Measurements from ENCODE around the gene FLVCR2.

The FLVCR2 gene

GRCh38 chr14:75559045-75559444, 19.4 kb upstream of the FLVCR2 start:
- DNase-seq, result no peak

DNA sequence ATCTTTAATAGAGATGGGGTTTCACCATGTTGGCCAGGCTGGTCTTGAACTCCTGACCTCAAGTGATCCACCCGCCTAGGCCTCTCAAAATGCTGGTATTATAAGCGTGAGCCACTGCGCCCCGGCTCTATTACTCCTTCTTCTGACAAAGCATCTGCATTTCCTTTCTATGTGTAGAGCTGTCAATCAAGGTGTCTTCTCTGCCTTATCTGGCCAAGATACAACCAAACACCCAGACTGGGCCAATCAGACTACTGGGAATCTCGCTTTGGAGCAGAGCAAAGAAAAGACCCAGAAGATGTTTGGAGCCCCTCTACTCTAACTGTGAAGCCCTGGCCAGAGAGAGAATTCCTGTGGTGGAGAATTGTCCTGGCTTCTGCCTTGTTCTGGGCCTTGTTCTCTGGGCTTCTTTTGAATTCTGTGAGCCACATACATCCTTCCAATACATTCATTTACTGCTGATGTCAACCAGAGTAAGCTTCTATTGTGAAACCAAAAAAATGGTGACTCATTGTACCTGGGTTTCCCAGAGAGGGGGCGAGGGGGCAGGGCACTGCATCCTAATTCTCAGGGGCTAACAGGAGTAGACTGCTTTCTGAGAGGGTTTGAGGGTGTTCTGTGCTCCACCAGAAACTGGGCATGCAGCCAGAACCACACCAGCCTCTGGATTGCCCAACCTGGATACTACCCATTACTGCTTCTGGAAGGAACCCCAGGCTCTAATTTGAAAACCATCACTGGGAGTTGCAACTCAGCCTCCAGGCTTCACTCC, 18.8 kb upstream of the FLVCR2 start:
- DNase-seq, result peak; percentile 83

DNA sequence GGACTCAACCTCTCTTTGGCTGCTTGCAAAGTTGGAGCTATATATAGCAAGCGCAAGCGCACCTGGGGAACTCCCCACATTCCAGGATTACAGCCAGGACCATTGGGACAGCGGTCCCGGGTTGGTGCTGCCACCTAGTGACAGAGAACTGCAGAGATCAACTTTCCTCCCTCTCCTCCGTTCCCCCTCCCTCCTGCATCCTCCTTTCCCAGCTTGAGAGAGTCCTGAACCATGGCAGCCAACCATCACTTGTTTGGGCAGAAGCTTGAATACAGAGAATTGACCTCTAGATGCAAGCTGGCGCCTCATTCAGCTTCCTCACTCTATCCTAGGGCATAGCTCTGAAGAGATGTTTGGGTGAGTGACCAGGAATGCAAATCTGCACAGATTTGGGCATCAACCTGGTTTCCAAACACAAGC, 17.4 kb upstream of the FLVCR2 start:
- DNase-seq, result peak; percentile 67

- DNase-seq, result peak; percentile 92
Observed at GRCh38 chr14:75562089-75562488, 16.3 kb upstream of the FLVCR2 start.

DNA sequence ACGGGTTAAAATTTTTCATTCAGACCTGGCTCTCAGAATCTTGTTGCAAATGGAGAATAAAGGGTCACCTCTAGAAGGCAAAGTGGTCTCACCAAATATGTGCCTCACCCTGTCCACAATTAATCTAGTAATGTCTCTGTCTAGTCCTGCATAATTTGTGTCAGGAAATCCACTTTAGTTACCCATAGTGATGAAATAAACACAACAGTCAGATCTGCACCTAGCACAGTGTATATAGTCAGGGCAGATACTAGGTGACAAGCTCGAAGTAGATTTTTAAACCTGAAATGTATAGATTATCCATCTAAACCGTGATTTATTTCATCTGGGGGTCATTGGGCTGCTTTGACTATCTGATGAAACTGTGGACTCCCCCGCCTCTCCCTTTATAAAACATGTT, 15.9 kb upstream of the FLVCR2 start:
- peak; percentile 50 for DNase-seq

DNA sequence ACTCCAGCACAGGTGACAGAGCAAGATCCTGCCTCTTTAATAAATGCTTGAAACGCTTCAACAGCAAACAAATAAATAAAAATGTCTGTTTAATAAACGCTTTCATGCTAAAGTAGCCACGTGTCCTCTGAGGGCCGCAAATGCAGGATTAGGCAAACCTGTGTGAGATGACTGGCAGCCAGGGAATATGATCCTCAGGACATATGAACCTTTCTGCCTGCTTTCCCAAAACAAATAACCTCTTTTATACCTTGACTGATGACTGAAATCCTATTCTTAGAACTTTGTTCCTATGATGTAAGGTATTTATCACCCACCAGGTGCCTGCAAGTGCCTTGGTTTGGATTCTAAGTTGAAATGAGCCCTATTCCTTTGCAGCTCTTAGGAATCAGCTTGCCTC, 14.5 kb upstream of the FLVCR2 start:
- no peak for DNase-seq

DNA sequence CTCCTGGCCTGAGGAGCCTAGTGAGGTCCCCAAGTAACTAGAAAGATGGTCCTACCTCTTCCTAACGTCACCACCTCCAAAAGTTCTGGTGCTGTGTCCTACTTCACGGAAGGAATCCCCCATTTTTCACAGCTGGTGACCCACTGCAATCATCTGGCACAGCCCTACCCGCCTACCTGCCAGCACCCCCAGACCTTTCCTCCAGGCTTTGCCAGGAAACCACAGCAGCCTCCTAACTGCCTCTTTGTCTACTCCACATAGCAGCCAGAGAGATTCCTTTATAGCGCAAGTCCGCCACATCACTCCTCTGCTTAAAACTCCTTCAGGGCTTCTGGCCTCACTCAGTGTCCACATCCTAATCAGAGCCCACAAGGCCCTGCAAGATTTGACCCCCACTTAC, 13.4 kb upstream of the FLVCR2 start:
- no peak for DNase-seq

DNA sequence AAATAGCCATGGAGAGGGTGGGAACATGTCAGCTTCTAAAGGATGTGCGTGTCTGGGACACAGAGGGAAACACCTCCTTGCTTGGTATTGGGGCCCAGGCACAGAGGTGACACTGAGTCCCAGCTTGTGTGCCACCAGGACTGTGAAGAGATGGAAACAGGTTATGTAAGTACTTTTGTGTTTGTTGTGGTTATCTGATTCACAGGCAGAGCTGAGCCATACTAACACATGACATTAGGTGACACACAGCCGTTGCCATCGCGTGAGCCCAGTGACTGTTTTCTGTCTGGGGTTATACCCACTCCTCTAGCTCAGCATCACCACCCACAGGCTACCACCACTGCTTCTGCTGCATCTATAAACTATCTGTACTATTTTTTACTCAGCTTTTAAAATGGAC, 12.1 kb upstream of the FLVCR2 start:
- peak; percentile 95 for DNase-seq

GRCh38 chr14:75566752-75567151, 11.7 kb upstream of the FLVCR2 start:
- no peak for DNase-seq

GRCh38 chr14:75568140-75568539, 10.3 kb upstream of the FLVCR2 start:
- peak; percentile 59 for DNase-seq

DNA sequence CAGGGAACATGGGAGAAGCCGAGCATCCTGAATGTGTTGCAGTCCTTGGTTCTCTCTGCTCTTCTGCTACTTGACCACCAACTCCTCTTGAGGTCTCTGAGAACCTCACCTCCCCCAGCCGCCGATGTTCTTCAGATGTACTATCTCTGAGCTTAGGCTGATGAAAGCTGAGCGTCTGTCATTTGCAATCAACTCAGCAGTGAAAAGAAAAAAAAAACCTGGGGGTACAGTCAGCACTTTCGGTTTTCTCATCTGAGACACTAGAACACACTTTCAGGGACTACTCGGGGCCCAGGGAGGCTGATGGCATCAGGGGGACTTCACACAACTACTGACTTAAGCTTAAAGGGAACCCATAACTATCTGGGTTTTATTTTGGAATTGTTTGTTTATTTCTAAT, 9.6 kb upstream of the FLVCR2 start:
- DNase-seq, result peak; percentile 70

DNA sequence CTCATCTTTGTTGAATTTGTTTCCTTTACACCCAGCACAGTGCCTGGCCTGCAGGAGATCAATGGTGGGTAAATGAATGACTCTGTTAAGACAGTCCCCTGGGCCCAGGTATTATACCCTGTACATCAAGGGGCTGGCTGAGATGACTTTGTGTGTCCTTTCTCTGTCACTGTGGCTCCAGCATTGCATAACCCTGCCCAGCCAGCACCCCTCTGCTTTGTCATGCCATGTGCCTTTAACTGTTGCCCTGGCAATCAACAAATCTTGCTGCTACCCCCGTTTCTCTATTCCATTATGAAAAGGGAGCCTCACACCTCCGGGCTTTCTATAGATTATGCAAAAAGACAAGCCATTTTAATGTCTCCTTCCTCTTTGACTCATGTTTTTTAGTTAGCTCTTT, 7.6 kb upstream of the FLVCR2 start:
- peak; percentile 76 for DNase-seq

DNA sequence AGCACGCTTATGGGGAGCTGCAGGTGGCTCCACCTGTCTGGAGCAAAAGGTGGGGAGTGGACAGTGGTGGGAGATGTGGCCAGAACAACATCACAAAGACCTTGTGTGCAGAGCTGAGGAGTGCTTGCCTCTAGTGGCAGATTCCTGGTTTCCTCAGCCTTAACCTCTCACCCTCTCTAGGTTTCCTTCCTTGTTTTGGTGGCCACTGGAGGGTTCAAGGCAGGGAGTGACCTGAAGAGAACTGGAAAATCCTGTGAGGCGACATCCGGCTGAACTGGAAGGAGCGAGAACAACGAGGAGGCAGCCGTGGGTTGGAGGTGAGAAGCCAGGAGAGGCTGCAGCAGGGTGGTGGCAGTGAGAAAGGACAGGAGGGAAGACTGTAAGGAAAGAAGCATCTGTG, 6.3 kb upstream of the FLVCR2 start:
- DNase-seq, result no peak

- no peak for DNase-seq
Observed at GRCh38 chr14:75577090-75577489, 1.3 kb upstream of the FLVCR2 start.

DNA sequence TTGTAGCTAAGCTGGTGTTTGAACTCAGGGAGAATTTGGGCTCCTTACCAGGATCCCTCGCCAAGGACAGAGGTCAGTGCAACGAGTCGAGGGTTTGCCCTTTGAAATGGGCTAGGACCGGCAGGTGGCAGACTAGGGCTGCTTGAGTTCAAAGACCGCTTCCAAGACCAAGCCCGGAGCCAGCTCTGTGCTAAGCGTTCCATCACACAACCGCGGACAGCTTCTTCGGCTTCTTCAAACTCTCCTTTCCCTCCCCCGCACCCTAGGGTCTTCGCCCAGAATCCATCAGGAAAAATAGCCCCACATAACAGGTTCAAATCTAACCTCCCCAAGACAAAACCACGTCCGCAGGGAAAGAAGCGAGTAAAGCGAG, 705 bp upstream of the FLVCR2 start:
- peak; percentile 85 for DNase-seq

DNA sequence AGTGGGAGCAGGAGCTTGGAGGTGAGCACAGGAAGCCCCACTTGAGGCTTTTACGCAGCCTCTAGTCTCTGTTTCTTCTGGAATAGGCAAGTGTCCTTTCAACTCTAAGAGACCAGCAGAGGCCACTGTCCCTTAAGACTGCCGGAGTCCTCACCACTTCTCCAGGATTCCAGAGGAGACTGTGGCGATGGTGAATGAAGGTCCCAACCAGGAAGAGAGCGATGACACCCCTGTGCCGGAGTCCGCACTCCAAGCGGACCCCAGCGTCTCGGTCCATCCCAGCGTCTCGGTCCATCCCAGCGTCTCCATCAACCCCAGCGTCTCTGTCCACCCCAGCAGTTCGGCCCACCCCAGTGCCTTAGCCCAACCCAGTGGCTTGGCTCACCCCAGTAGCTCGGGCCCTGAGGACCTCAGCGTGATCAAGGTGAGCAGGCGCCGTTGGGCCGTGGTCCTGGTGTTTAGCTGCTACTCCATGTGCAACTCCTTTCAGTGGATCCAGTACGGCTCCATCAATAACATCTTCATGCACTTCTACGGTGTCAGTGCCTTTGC, 442 bp downstream of the FLVCR2 start:
- no peak for DNase-seq

DNA sequence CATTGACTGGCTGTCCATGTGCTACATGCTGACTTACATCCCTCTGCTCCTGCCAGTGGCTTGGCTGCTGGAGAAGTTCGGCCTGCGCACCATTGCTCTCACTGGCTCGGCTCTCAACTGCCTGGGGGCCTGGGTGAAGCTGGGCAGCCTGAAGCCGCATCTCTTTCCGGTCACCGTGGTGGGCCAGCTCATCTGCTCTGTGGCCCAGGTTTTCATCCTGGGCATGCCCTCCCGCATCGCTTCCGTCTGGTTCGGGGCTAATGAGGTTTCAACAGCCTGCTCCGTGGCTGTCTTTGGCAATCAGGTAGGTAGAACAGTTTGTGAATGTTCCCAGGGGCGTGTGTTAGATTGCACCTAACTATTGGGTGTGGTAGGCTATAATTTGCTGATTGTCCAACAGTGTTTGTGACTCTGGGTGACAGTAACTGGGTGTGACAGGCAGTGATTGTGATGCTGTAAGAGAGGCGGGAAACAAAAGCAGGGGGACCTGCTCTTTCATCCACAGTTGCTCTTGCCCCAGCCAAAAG, 981 bp downstream of the FLVCR2 start:
- DNase-seq, result no peak

- DNase-seq, result no peak
Observed at GRCh38 chr14:75579882-75580281, 1.5 kb downstream of the FLVCR2 start.

- DNase-seq, result no peak
Observed at GRCh38 chr14:75587388-75587787, 9.0 kb downstream of the FLVCR2 start.

GRCh38 chr14:75589931-75590330, 11.5 kb downstream of the FLVCR2 start:
- DNase-seq, result no peak

DNA sequence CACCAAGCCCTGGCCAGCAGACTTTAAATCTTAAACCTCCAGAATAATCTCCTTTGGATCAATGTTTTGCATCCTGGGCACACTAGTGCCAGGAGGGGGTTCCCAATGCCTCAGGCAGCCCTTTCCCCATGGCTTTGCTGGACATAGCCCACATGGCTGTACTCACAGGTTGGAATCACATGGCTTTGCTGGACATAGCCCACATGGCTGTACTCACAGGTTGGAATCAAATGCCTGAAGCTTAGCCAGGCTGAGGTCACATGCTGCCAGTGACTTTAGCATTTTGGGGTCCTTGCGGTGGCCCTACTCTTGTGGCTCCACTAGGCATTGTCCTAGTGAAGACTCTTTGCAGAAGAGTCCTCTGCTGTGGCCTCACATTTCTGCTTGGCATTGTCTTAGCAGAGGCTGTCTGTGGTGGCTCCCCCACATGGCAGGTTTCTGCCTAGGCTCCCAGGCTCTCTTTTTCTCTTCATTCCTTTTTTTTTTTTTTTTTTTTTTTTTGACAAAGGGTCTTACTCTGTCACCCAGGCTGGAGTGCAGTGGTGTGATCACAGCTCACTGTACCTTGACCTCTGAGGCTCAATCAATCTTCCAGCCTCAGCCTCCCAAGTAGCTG, 13.0 kb downstream of the FLVCR2 start:
- DNase-seq, result no peak

GRCh38 chr14:75591987-75592575, 13.7 kb downstream of the FLVCR2 start:
- DNase-seq, result no peak

GRCh38 chr14:75595226-75595625, 16.8 kb downstream of the FLVCR2 start:
- DNase-seq, result no peak

- DNase-seq, result no peak
Observed at GRCh38 chr14:75597149-75597548, 18.7 kb downstream of the FLVCR2 start.

Measured in activated CD4-positive, alpha-beta T cell treated with anti-CD3 and anti-CD28 coated beads, Interleukin-10, Interleukin-2, amounts not matched to agents 100 ng/mL and 50 ng/mL, durations not matched to agents 16 hours and 8 hours (primary cell).